Hepatocyte (in vitro differentiated cells): ENCODE data around the gene TTC9B. TPM values are rescaled to one million over a fixed set of nuclear protein-coding genes. Genes with fewer than 3 reads are reported as not detected.
"Not testable (repeated sequence)": the region's sequence is repeated elsewhere in the genome, so short reads cannot be mapped to it uniquely, and the experiment has no call there.

Experiments
- DNase-seq: peaks from one replicate; pipeline ENCODE4 v3.0.0-alpha.2; 2016; ENCODE audit warnings: low spot score
- H2AFZ ChIP-seq: fragments of 200-600 bp; sonication (generic); 2 replicates; pipeline ENCODE4 v1.6.0; 2016; ENCODE audit warnings: antibody characterized with exemption, mild to moderate bottlenecking
- H3K27ac ChIP-seq: fragments of 200-600 bp; sonication (generic); 2 replicates; pipeline ENCODE4 v1.5.1; 2016; ENCODE audit warnings: mild to moderate bottlenecking
- H3K27me3 ChIP-seq: fragments of 200-600 bp; sonication (generic); 2 replicates; pipeline ENCODE4 v1.6.1; 2016
- H3K36me3 ChIP-seq: fragments of 200-600 bp; sonication (generic); replicated peaks from 2 replicates; pipeline ENCODE4 v1.5.1; 2016; ENCODE audit warnings: low read depth; ENCODE audit not compliant: insufficient read depth
- H3K4me1 ChIP-seq: fragments of 200-600 bp; sonication (generic); 2 replicates; pipeline ENCODE4 v1.5.1; 2016; ENCODE audit warnings: mild to moderate bottlenecking, moderate library complexity; ENCODE audit not compliant: insufficient read depth
- H3K4me2 ChIP-seq: fragments of 200-600 bp; sonication (generic); 2 replicates; pipeline ENCODE4 v1.6.0; 2016
- H3K4me3 ChIP-seq: fragments of 200-600 bp; sonication (generic); 2 replicates; pipeline ENCODE4 v1.5.1; 2016; ENCODE audit warnings: mild to moderate bottlenecking
- H3K79me2 ChIP-seq: fragments of 200-600 bp; sonication (generic); 2 replicates; pipeline ENCODE4 v1.6.0; 2017; ENCODE audit warnings: mild to moderate bottlenecking
- H3K9me2 ChIP-seq: fragments of 200-600 bp; sonication (generic); replicated peaks from 2 replicates; pipeline ENCODE4 v1.6.0; 2017; ENCODE audit warnings: mild to moderate bottlenecking; ENCODE audit not compliant: insufficient read depth
- H3K9me3 ChIP-seq: fragments of 200-600 bp; sonication (generic); 2 replicates; pipeline ENCODE4 v1.5.1; 2016; ENCODE audit warnings: low read depth, mild to moderate bottlenecking
- H4K20me1 ChIP-seq: fragments of 200-600 bp; sonication (generic); 2 replicates; pipeline ENCODE4 v1.6.0; 2016; ENCODE audit warnings: mild to moderate bottlenecking; ENCODE audit not compliant: insufficient read depth, poor library complexity, severe bottlenecking
- WGBS: methylation state at CpG from one replicate; pipeline ENCODE4 v1.1.6; 2016; ENCODE audit warnings: low lambda C conversion rate; ENCODE audit errors: missing lambda C conversion rate; 5-methylcytosine and 5-hydroxymethylcytosine counted together
- polyA plus RNA-seq: library from polyadenylated mRNA; unstranded; fragments of >200 nt; fragmentation: Nextera tagmentation; extraction: Ambion mirVana; gene quantifications from 2 replicates; pipeline ENCODE4 v1.2.1, GENCODE V29; 2016
- total RNA-seq: library from RNA; depleted of rRNA; stranded (reverse); fragments of >200 nt; gene quantifications from 2 replicates; pipeline ENCODE4 v1.2.3, GENCODE V29; 2014

The TTC9B gene
- total and polyA plus RNA-seq, 2 experiments from 2014 or later, result 0.21 TPM; not detected in 1

- H4K20me1 ChIP-seq, H3K9me2 ChIP-seq, H3K27me3 ChIP-seq, H3K4me2 ChIP-seq, H3K27ac ChIP-seq, H3K36me3 ChIP-seq, H3K4me1 ChIP-seq, H3K4me3 ChIP-seq, H2AFZ ChIP-seq, H3K9me3 ChIP-seq, H3K79me2 ChIP-seq, DNase-seq: not testable (repeated sequence)
- WGBS, result 96% methylated on average over 24 of the region's 39 CpGs
Measured at GRCh38 chr19:40170303-40170989, 47.7 kb downstream of the TTC9B start.

- not testable (repeated sequence) for H2AFZ ChIP-seq, H3K9me3 ChIP-seq, H3K4me3 ChIP-seq, H3K79me2 ChIP-seq, H3K36me3 ChIP-seq, H3K9me2 ChIP-seq, H3K27ac ChIP-seq, H4K20me1 ChIP-seq, H3K27me3 ChIP-seq, DNase-seq, H3K4me2 ChIP-seq, H3K4me1 ChIP-seq
- WGBS, result 88% methylated on average over 19 of the region's 30 CpGs
Measured at GRCh38 chr19:40169482-40170302, 48.5 kb downstream of the TTC9B start.

Other genes starting within 250 kb of the TTC9B start
- gene PSMC4, start 247.2 kb downstream of the TTC9B start, total RNA-seq, result 81.5 and 85.4 TPM in 2 replicates
- 94.7 and 99.3 TPM in 2 replicates for gene PSMC4, start 247.2 kb downstream of the TTC9B start, polyA plus RNA-seq
- 1.6 and 1.8 TPM in 2 replicates for gene ZNF546, start 221.3 kb downstream of the TTC9B start, total RNA-seq
- gene ZNF546, start 221.3 kb downstream of the TTC9B start, polyA plus RNA-seq, result 1.1 and 1.7 TPM in 2 replicates
- gene ZNF780B, start 162.2 kb downstream of the TTC9B start, total RNA-seq, result 11.5 and 13.4 TPM in 2 replicates
- 3.1 and 4.7 TPM in 2 replicates for gene ZNF780B, start 162.2 kb downstream of the TTC9B start, polyA plus RNA-seq
- gene ZNF780A, start 127.4 kb downstream of the TTC9B start, total RNA-seq, result 7.3 and 14.9 TPM in 2 replicates
- 4.4 and 6.0 TPM in 2 replicates for gene ZNF780A, start 127.4 kb downstream of the TTC9B start, polyA plus RNA-seq
- 6.1 and 9.5 TPM in 2 replicates for gene MAP3K10, start 27.0 kb downstream of the TTC9B start, total RNA-seq
- 9.1 and 10.3 TPM in 2 replicates for gene MAP3K10, start 27.0 kb downstream of the TTC9B start, polyA plus RNA-seq
- gene CCNP, start 8.3 kb upstream of the TTC9B start, total RNA-seq, result 0.12 TPM in 1 of 2 replicates, not detected in the other
- 0.52 TPM in 1 of 2 replicates, not detected in the other for gene CCNP, start 8.3 kb upstream of the TTC9B start, polyA plus RNA-seq
- 103 and 106 TPM in 2 replicates for gene AKT2, start 67.0 kb upstream of the TTC9B start, total RNA-seq
- gene AKT2, start 67.0 kb upstream of the TTC9B start, polyA plus RNA-seq, result 53.7 and 54.9 TPM in 2 replicates
- gene C19orf47, start 130.0 kb upstream of the TTC9B start, total RNA-seq, result 7.4 and 9.7 TPM in 2 replicates
- gene C19orf47, start 130.0 kb upstream of the TTC9B start, polyA plus RNA-seq, result 9.3 and 9.8 TPM in 2 replicates
- gene PLD3, start 130.3 kb upstream of the TTC9B start, total RNA-seq, result 668 and 805 TPM in 2 replicates
- gene PLD3, start 130.3 kb upstream of the TTC9B start, polyA plus RNA-seq, result 1,297 and 1,400 TPM in 2 replicates
- gene HIPK4, start 171.8 kb upstream of the TTC9B start, total RNA-seq, result 0.07 and 0.08 TPM in 2 replicates
- gene HIPK4, start 171.8 kb upstream of the TTC9B start, polyA plus RNA-seq, result 0.13 TPM in 1 of 2 replicates, not detected in the other
- 1.9 and 2.0 TPM in 2 replicates for gene PRX, start 195.0 kb upstream of the TTC9B start, total RNA-seq
- gene PRX, start 195.0 kb upstream of the TTC9B start, polyA plus RNA-seq, result 0.80 and 1.4 TPM in 2 replicates
- gene SERTAD1, start 207.6 kb upstream of the TTC9B start, total RNA-seq, result 14.4 and 17.1 TPM in 2 replicates
- 17.9 and 23.6 TPM in 2 replicates for gene SERTAD1, start 207.6 kb upstream of the TTC9B start, polyA plus RNA-seq
- 36.4 and 40.4 TPM in 2 replicates for gene SERTAD3, start 226.0 kb upstream of the TTC9B start, total RNA-seq
- 62.2 and 64.0 TPM in 2 replicates for gene SERTAD3, start 226.0 kb upstream of the TTC9B start, polyA plus RNA-seq
- 114 and 116 TPM in 2 replicates for gene BLVRB, start 247.4 kb upstream of the TTC9B start, total RNA-seq
- gene BLVRB, start 247.4 kb upstream of the TTC9B start, polyA plus RNA-seq, result 146 and 157 TPM in 2 replicates
- gene SPTBN4, start 248.6 kb upstream of the TTC9B start, total RNA-seq, result 0.28 and 0.67 TPM in 2 replicates
- gene SPTBN4, start 248.6 kb upstream of the TTC9B start, polyA plus RNA-seq, result 0.66 and 1.3 TPM in 2 replicates